ENCODE data around the gene WDR20.
"Not testable (repeated sequence)": the region's sequence is repeated elsewhere in the genome, so short reads cannot be mapped to it uniquely, and the experiment has no call there.

Gene WDR20

DNA sequence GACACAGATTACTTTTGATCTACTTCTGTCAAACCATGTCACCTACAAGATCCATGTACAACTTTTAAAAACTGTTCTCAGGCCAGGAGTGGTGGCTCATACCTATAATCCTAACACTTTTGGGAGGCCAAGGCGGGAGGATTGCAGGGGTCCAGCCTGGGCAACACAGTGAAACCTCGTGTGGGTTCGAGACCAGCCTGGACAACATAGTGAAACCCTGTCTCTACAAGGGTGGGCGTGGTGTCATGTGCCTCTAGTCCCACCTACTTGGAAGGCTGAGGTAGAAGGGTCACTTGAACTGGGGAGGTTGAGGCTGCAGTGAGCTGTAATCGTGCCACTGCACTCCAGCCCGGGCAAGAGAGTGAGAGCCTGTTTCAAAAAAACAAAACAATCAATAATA lies 5.7 kb downstream of the WDR20 start:
- no peaks in the 10 kb centered on the region for H3K27me3 Mint-ChIP-seq
- H3K27ac Mint-ChIP-seq, result no peak overlapping the region
- peaks cover 34% of the 10 kb centered on the region for H3K36me3 Mint-ChIP-seq (ENCODE audit: low read depth)
- no peaks in the 10 kb centered on the region for H3K9me3 Mint-ChIP-seq
- no peak overlapping the region for H3K4me3 Mint-ChIP-seq
- peaks cover 54% of the 10 kb centered on the region for H3K4me1 Mint-ChIP-seq (ENCODE audit: low read depth)

DNA sequence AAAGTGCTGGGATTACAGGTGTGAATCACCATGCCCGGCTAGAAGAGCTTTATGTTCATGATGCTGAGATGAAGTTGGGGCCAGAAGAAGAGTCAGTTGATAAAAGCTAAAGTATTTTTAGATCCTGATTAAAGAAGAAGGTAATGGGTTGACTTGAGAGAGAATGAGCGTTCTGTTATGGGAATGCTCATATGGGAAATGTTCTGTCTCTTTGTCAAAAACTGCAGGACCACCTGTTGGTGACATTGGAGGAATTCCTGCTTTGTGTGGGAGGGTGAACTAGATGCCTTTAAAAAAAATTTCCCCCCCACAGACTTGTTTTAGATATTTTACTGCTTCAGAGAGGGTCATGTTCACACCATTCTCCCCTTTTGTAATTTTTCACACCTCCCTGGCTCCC lies 6.7 kb downstream of the WDR20 start:
- no peak overlapping the region for H3K4me3 Mint-ChIP-seq
- peaks cover 49% of the 10 kb centered on the region for H3K4me1 Mint-ChIP-seq (ENCODE audit: low read depth)

GRCh38 chr14:102150083-102150482 lies 10.4 kb downstream of the WDR20 start:
- no peak overlapping the region for H3K27ac Mint-ChIP-seq
- H3K36me3 Mint-ChIP-seq (ENCODE audit: low read depth), result peaks cover 62% of the 10 kb centered on the region
- H3K27me3 Mint-ChIP-seq, result no peaks in the 10 kb centered on the region
- no peak overlapping the region for H3K4me3 Mint-ChIP-seq
- peaks cover 48% of the 10 kb centered on the region for H3K4me1 Mint-ChIP-seq (ENCODE audit: low read depth)
- no peaks in the 10 kb centered on the region for H3K9me3 Mint-ChIP-seq

More for the DNA sequence above, 6.7 kb downstream of the WDR20 start:
- no peaks in the 10 kb centered on the region for H3K27me3 Mint-ChIP-seq
- peak overlapping the region; percentile 49 for H3K27ac Mint-ChIP-seq
- no peaks in the 10 kb centered on the region for H3K9me3 Mint-ChIP-seq
- peaks cover 44% of the 10 kb centered on the region for H3K36me3 Mint-ChIP-seq (ENCODE audit: low read depth)

DNA sequence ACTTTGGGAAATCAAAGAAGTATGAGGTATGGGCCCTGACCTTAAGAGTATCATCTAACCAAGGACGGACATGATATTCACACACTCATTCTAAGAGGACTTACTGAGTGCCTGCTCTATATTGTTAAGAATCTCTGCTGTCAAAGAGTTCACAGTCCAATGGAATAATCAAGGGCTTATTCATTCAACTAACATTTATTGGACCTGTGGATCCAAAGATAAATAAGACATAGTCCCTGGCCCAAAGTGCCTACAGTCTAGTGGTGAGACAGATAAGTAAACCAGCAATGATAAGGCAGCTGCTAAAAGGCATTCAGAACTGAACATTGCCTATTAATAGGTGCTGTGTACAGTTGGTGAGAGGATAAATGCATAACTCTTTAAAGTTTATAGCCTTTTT lies 11.0 kb downstream of the WDR20 start:
- Mint-ChIP-seq H3K4me1 (ENCODE audit: low read depth) (peaks cover 44% of the 10 kb centered on the region), H3K27ac (no peak overlapping the region), H3K36me3 (ENCODE audit: low read depth) (peaks cover 56% of the 10 kb centered on the region), H3K9me3 (no peaks in the 10 kb centered on the region), H3K4me3 (no peak overlapping the region), H3K27me3 (no peaks in the 10 kb centered on the region)

- H3K27me3 Mint-ChIP-seq, H3K27ac Mint-ChIP-seq, H3K4me3 Mint-ChIP-seq, H3K9me3 Mint-ChIP-seq: not testable (repeated sequence)
- H3K4me1 Mint-ChIP-seq (ENCODE audit: low read depth), result peaks cover 38% of the 10 kb centered on the region
- H3K36me3 Mint-ChIP-seq (ENCODE audit: low read depth), result peaks cover 49% of the 10 kb centered on the region
Observed at GRCh38 chr14:102151411-102151810, 11.7 kb downstream of the WDR20 start.

GRCh38 chr14:102154121-102154520 lies 14.4 kb downstream of the WDR20 start:
- Mint-ChIP-seq H3K9me3 (no peaks in the 10 kb centered on the region), H3K27ac (no peak overlapping the region), H3K4me3 (no peak overlapping the region), H3K27me3 (no peaks in the 10 kb centered on the region), H3K36me3 (ENCODE audit: low read depth) (peaks cover 35% of the 10 kb centered on the region), H3K4me1 (ENCODE audit: low read depth) (peaks cover 42% of the 10 kb centered on the region)

DNA sequence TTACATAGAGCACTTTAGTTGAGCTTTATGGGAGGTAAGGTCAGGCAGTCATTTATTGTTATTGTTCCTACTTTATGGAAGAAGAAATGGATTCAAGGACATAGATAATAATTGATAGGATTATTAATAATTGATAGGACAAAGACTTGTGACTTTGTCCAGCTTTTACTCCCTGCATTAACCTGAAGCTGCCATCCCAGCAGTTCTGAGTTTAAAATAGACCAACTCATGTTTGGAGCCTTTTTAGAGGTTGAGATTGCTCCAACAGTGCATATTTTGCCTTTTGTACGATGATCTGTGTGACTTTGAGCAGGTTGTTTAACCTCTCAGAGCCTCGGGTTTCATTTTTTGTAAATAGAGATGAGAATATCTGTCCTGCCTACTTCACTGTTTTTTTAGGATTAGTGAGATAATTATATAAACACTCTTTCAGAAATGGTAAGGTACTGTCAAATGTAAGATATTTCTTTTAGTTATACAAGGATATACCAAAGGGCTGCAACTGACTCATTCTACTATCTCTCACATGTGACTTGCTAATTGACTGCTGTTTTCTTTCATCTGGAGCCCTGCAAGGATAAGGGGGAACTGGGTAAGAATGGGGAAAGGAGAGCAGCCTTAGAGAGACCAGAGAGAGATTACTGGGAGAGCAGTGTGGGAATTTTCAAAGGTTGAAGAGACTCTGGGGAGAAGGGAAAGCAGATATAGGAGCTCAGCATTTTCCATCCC lies 15.3 kb downstream of the WDR20 start:
- Mint-ChIP-seq H3K36me3 (ENCODE audit: low read depth) (peaks cover 38% of the 10 kb centered on the region), H3K27me3 (no peaks in the 10 kb centered on the region), H3K4me3 (no peak overlapping the region), H3K27ac (no peak overlapping the region), H3K4me1 (ENCODE audit: low read depth) (peaks cover 42% of the 10 kb centered on the region), H3K9me3 (no peaks in the 10 kb centered on the region)

GRCh38 chr14:102157346-102157745 lies 17.6 kb downstream of the WDR20 start:
- no peaks in the 10 kb centered on the region for H3K9me3 Mint-ChIP-seq

GRCh38 chr14:102158797-102159196 lies 19.1 kb downstream of the WDR20 start:
- H3K27me3 Mint-ChIP-seq, result no peaks in the 10 kb centered on the region
- H3K27ac Mint-ChIP-seq, result peak overlapping the region; percentile 62
- H3K36me3 Mint-ChIP-seq (ENCODE audit: low read depth), result peaks cover 16% of the 10 kb centered on the region
- H3K9me3 Mint-ChIP-seq, result no peaks in the 10 kb centered on the region
- peaks cover 46% of the 10 kb centered on the region for H3K4me1 Mint-ChIP-seq (ENCODE audit: low read depth)
- H3K4me3 Mint-ChIP-seq, result no peak overlapping the region

More at GRCh38 chr14:102157346-102157745, 17.6 kb downstream of the WDR20 start:
- Mint-ChIP-seq H3K27me3 (no peaks in the 10 kb centered on the region), H3K36me3 (ENCODE audit: low read depth) (peaks cover 25% of the 10 kb centered on the region), H3K4me1 (ENCODE audit: low read depth) (peaks cover 47% of the 10 kb centered on the region), H3K27ac (peak overlapping the region; percentile 33), H3K4me3 (no peak overlapping the region)

DNA sequence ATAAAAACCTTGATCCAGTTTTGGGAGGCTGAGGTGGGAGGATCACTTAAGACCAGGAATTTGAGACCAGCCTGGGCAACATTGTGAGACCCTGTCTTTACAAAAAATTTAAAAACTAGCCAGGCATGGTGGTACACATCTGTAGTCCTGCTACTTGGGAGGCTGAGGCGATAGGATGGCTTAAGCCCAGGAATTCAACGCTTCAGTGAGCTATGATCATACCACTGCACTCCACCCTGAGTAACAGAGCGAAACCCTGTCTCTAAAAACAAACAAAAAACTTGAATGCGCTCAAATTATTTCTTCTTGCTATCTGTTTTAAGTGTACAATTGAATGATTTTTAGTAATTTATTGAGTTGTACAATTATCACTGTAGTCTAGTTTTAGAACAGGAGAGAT lies 20.1 kb downstream of the WDR20 start:
- H3K4me1 Mint-ChIP-seq (ENCODE audit: low read depth), result peaks cover 49% of the 10 kb centered on the region
- H3K36me3 Mint-ChIP-seq (ENCODE audit: low read depth), result peaks cover 24% of the 10 kb centered on the region
- no peak overlapping the region for H3K4me3 Mint-ChIP-seq
- H3K27ac Mint-ChIP-seq, result no peak overlapping the region
- H3K27me3 Mint-ChIP-seq, result no peaks in the 10 kb centered on the region
- H3K9me3 Mint-ChIP-seq, result no peaks in the 10 kb centered on the region

- Mint-ChIP-seq H3K9me3 (no peaks in the 10 kb centered on the region), H3K27me3 (no peaks in the 10 kb centered on the region), H3K27ac (no peak overlapping the region), H3K4me3 (no peak overlapping the region), H3K36me3 (ENCODE audit: low read depth) (peaks cover 35% of the 10 kb centered on the region), H3K4me1 (ENCODE audit: low read depth) (peaks cover 59% of the 10 kb centered on the region)
Observed at GRCh38 chr14:102162487-102162886, 22.8 kb downstream of the WDR20 start.

- Mint-ChIP-seq H3K36me3 (ENCODE audit: low read depth) (peaks cover 40% of the 10 kb centered on the region), H3K4me3 (no peak overlapping the region), H3K9me3 (no peaks in the 10 kb centered on the region), H3K27me3 (no peaks in the 10 kb centered on the region), H3K27ac (no peak overlapping the region), H3K4me1 (ENCODE audit: low read depth) (peaks cover 48% of the 10 kb centered on the region)
Observed at GRCh38 chr14:102164241-102164641, 24.5 kb downstream of the WDR20 start.

DNA sequence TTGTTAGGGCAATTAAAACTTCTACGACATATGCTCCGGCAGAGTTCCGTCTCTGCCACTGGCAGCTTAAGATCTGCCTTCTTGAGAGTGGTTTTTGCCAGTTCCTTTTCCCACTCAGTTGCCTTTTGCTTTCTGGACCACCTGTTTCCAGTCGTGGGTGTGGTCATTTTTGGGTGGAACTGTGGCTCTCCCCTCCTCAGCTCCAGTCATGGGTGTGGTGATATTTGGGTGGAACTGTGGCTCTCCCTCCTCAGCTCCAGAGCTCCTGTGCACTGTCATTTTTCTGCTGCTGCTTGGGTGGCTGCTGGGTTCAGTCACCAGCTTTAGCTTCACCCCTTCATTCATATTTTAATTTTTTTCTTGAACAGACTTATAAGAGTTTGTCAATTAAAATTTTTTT lies 25.3 kb downstream of the WDR20 start:
- H3K27ac Mint-ChIP-seq, result no peak overlapping the region
- H3K36me3 Mint-ChIP-seq (ENCODE audit: low read depth), result peaks cover 35% of the 10 kb centered on the region
- H3K4me3 Mint-ChIP-seq, result no peak overlapping the region
- H3K9me3 Mint-ChIP-seq, result no peaks in the 10 kb centered on the region
- peaks cover 49% of the 10 kb centered on the region for H3K4me1 Mint-ChIP-seq (ENCODE audit: low read depth)
- H3K27me3 Mint-ChIP-seq, result no peaks in the 10 kb centered on the region

DNA sequence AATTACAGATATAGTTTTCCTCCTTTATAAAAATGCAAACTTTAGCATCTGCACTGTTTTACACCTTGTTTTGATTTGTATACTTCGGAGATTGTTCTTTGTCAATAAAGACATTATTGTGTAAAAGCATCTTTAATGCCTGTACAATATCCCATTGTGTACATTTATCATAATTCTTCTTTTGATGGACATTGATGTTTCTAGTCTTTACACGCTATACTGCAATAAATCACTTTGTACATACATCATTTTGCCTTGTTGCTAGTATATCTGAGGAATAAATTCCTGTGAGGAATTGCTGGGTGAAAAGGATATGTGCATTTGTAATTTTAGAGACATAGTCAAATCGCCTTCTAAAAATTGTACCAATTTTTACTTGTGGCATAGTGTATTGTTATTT lies 30.4 kb downstream of the WDR20 start:
- H3K4me3 Mint-ChIP-seq, result no peak overlapping the region
- no peak overlapping the region for H3K27ac Mint-ChIP-seq
- peaks cover 31% of the 10 kb centered on the region for H3K4me1 Mint-ChIP-seq (ENCODE audit: low read depth)
- H3K36me3 Mint-ChIP-seq (ENCODE audit: low read depth), result peaks cover 22% of the 10 kb centered on the region
- H3K9me3 Mint-ChIP-seq, result no peaks in the 10 kb centered on the region
- H3K27me3 Mint-ChIP-seq, result no peaks in the 10 kb centered on the region

- Mint-ChIP-seq H3K9me3 (no peaks in the 10 kb centered on the region), H3K27ac (no peak overlapping the region), H3K27me3 (no peaks in the 10 kb centered on the region), H3K4me3 (no peak overlapping the region), H3K4me1 (ENCODE audit: low read depth) (peaks cover 35% of the 10 kb centered on the region), H3K36me3 (ENCODE audit: low read depth) (peaks cover 25% of the 10 kb centered on the region)
Observed at GRCh38 chr14:102171173-102172020, 31.7 kb downstream of the WDR20 start.

Data from stimulated activated naive CD8-positive, alpha-beta T cell treated with anti-CD3 and anti-CD28 coated beads, Interleukin-15, Interleukin-2, amounts not matched to agents 100 ng/mL and 50 ng/mL, for 24 hours (primary cell).